GM18511 (cell line): ENCODE results near the gene SMIM43.

Source experiments
- ATAC-seq: cut with Tn5 transposase; IDR thresholded peaks from one replicate; pipeline ENCODE4 v1.9.1; 2021; ENCODE audit warnings: mild to moderate bottlenecking, moderate library complexity; ENCODE audit not compliant: unreplicated experiment

Gene SMIM43

GRCh38 chr4:121764702-121765367 is at the start of gene SMIM43:
Gene SMIM43, minus strand, starts transcription at chr4:121765164. Its CDS starts 59 bp downstream, at chr4:121765105.
- no peak for ATAC-seq

GRCh38 chr4:121814756-121815155 is 49.8 kb upstream of the SMIM43 start:
- no peak for ATAC-seq

- ATAC-seq, result no peak
These were observed 46.2 kb upstream of the SMIM43 start for GRCh38 chr4:121811122-121811521.

GRCh38 chr4:121806411-121806810 is 41.4 kb upstream of the SMIM43 start:
- no peak for ATAC-seq

GRCh38 chr4:121801715-121802075 is 36.7 kb upstream of the SMIM43 start:
- ATAC-seq, result no peak

- peak; percentile 88 for ATAC-seq
These were observed 36.2 kb upstream of the SMIM43 start, which contains the start of gene EXOSC9 for GRCh38 chr4:121800961-121801714. Gene EXOSC9, plus strand, starts transcription at chr4:121801323. Its CDS starts 102 bp downstream, at chr4:121801425.

- ATAC-seq, result peak; percentile 35
These were observed 35.6 kb upstream of the SMIM43 start for GRCh38 chr4:121800638-121800960.

- no peak for ATAC-seq
These were observed 35.0 kb upstream of the SMIM43 start for GRCh38 chr4:121799867-121800501.

GRCh38 chr4:121799208-121799823 is 34.4 kb upstream of the SMIM43 start:
- ATAC-seq, result no peak

GRCh38 chr4:121796283-121796682 is 31.3 kb upstream of the SMIM43 start:
- ATAC-seq, result no peak

GRCh38 chr4:121794505-121795188 is 29.7 kb upstream of the SMIM43 start:
- ATAC-seq, result no peak

- ATAC-seq, result no peak
These were observed 28.0 kb upstream of the SMIM43 start for GRCh38 chr4:121792966-121793365.

- no peak for ATAC-seq
These were observed 26.5 kb upstream of the SMIM43 start for GRCh38 chr4:121791481-121791880.

- ATAC-seq, result no peak
These were observed 26.0 kb upstream of the SMIM43 start for GRCh38 chr4:121790976-121791375.

GRCh38 chr4:121789960-121790829 is 25.2 kb upstream of the SMIM43 start:
- ATAC-seq, result no peak

- no peak for ATAC-seq
These were observed 24.5 kb upstream of the SMIM43 start for GRCh38 chr4:121789455-121789854.

GRCh38 chr4:121788896-121789295 is 23.9 kb upstream of the SMIM43 start:
- ATAC-seq, result peak; percentile 93

GRCh38 chr4:121786221-121786620 is 21.3 kb upstream of the SMIM43 start:
- ATAC-seq, result no peak

- ATAC-seq, result no peak
These were observed 20.5 kb upstream of the SMIM43 start for GRCh38 chr4:121785479-121785878.

GRCh38 chr4:121784975-121785374 is 20.0 kb upstream of the SMIM43 start:
- ATAC-seq, result no peak
